ENCODE results near the gene SSBP3.

SSBP3 gene

DNA sequence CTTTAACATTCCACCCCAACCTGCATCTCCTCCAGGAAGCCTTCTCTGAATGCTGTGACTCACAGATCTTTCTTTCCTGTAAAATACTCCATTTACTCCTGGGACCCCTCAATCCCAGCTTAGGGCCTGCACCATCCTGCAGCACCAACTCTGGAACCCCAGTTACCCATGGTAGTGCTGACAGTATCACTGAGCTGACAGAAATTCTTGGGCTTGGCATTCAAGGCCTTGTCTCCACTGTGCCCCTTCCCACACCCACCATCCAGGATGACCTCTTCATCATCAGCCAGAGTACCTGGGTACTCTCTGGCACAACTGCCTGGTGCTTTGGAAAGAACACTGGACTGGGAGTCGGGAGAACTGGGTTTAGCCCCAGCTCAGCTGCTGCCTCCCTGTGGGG lies 214.7 kb downstream of the SSBP3 start:
- no peaks in the 10 kb centered on the region for H3K9me3 ChIP-seq (ENCODE audit: control insufficient read depth, insufficient read depth, low read length)
- peaks cover 47% of the 10 kb centered on the region for H3K36me3 ChIP-seq (ENCODE audit: control insufficient read depth, insufficient read depth, low read length)
- H3K27ac ChIP-seq (ENCODE audit: low read depth, low read length), result no peak overlapping the region
- no peak overlapping the region for H3K9ac ChIP-seq (ENCODE audit: low read depth, low read length)
- H3K4me3 ChIP-seq (ENCODE audit: low read depth, low read length), result no peak overlapping the region
- H3K27me3 ChIP-seq (ENCODE audit: control insufficient read depth, insufficient read depth, low read length), result no peaks in the 10 kb centered on the region
- H3K4me1 ChIP-seq (ENCODE audit: control insufficient read depth, insufficient read depth, low read length), result no peaks in the 10 kb centered on the region

DNA sequence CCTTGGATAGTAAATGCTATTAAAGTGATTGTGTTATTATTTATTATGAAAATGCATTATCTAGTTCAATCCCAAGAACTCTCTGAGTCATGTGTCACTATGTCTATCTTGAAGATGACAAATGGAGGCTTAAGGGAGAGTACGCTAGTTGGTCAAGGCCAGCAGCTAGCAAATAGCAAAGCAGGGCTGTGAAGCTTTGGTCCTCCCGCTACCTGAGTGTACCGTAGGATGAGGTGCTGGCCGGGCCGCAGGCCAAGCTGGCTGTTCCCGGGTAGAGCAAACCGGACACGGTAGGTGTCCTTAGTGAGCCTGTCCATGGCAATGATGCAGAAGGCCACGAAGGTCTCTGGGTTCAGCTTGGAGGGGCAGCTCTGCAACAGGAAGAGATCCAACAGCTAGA lies 215.7 kb downstream of the SSBP3 start:
- H3K9me3 ChIP-seq (ENCODE audit: control insufficient read depth, insufficient read depth, low read length), result no peaks in the 10 kb centered on the region
- H3K9ac ChIP-seq (ENCODE audit: low read depth, low read length), result no peak overlapping the region
- H3K4me1 ChIP-seq (ENCODE audit: control insufficient read depth, insufficient read depth, low read length), result no peaks in the 10 kb centered on the region
- H3K36me3 ChIP-seq (ENCODE audit: control insufficient read depth, insufficient read depth, low read length), result peaks cover 43% of the 10 kb centered on the region
- no peak overlapping the region for H3K27ac ChIP-seq (ENCODE audit: low read depth, low read length)
- no peak overlapping the region for H3K4me3 ChIP-seq (ENCODE audit: low read depth, low read length)
- H3K27me3 ChIP-seq (ENCODE audit: control insufficient read depth, insufficient read depth, low read length), result no peaks in the 10 kb centered on the region

DNA sequence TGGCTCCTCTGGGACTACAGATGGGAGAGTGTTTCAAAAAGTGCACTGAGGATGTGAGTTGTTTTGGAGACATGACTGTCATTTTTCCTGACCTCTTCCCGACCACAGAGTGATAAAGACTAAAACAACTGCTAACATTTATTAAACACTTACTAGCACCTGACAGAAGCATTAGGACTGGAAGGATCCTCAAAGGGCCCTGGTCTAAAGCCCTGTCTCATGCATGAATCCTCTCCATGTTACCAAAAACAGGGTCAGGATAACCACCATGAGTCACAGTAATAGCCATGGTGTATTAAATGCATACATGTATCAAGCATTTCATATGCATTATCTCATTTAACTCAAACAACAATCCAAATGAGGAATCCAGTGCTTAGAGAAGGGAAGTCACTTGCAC lies 217.9 kb downstream of the SSBP3 start:
- no peak overlapping the region for H3K9ac ChIP-seq (ENCODE audit: low read depth, low read length)
- no peak overlapping the region for H3K4me3 ChIP-seq (ENCODE audit: low read depth, low read length)
- H3K36me3 ChIP-seq (ENCODE audit: control insufficient read depth, insufficient read depth, low read length), result peaks cover 29% of the 10 kb centered on the region; the same call in 1 of the 2 replicates
- H3K9me3 ChIP-seq (ENCODE audit: control insufficient read depth, insufficient read depth, low read length), result no peaks in the 10 kb centered on the region
- H3K4me1 ChIP-seq (ENCODE audit: control insufficient read depth, insufficient read depth, low read length), result no peaks in the 10 kb centered on the region
- H3K27ac ChIP-seq (ENCODE audit: low read depth, low read length), result no peak overlapping the region
- H3K27me3 ChIP-seq (ENCODE audit: control insufficient read depth, insufficient read depth, low read length), result no peaks in the 10 kb centered on the region

DNA sequence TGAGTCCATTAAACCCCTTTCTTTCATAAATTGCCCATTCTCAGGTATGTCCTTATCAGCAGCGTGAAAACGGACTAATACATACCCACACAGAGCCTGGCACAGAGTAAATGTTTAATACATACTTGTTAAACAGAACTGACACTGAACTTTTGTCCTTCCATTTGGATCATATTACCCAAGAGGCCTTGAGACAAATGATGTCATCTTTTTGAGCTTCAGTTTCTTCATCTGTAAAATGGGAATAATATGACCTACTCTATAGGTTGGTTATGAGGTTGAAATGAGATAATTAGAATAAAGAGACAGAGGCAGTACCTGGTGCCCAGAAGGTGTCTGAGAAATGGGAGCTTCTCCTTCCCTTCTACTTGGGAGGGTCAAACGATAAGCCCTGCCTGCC lies 220.1 kb downstream of the SSBP3 start:
- H3K9ac ChIP-seq (ENCODE audit: low read depth, low read length), result no peak overlapping the region
- H3K9me3 ChIP-seq (ENCODE audit: control insufficient read depth, insufficient read depth, low read length), result no peaks in the 10 kb centered on the region
- peaks cover 18% of the 10 kb centered on the region; the same call in 1 of the 2 replicates for H3K36me3 ChIP-seq (ENCODE audit: control insufficient read depth, insufficient read depth, low read length)
- no peak overlapping the region for H3K4me3 ChIP-seq (ENCODE audit: low read depth, low read length)
- no peak overlapping the region for H3K27ac ChIP-seq (ENCODE audit: low read depth, low read length)
- no peaks in the 10 kb centered on the region for H3K4me1 ChIP-seq (ENCODE audit: control insufficient read depth, insufficient read depth, low read length)
- H3K27me3 ChIP-seq (ENCODE audit: control insufficient read depth, insufficient read depth, low read length), result no peaks in the 10 kb centered on the region

DNA sequence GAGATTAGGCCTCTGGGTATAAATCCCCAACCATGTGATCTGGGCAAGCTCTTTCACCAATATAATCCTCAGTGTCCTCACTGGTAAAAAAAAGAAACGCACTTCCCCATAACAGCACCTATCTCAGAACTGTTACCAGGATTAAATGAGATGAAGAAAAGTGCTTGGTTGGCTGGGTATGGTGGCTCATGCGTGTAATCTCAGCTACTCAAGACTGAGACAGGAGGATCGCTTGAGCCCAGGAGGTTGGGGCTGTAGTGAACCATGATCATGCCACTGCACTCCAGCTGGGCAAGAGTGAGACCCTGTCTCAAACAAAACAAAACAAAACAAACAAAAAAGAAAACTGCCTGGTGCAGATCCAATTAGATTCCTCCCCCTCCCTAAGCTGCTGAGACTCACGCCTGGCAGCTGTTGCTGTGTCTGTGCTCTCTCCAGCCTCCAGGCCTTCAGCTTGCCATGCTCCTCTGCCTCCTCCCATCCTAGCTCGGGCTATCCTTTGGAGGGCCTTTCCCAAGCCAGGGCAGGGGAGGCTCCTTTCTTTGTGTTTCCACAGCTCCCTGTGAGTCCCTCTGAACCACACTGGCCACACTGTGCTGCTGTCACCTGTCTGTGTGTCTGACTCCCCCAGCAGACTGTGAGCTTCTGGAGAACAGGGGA lies 225.4 kb downstream of the SSBP3 start:
- Histone ChIP-seq H3K9ac (ENCODE audit: low read depth, low read length) (no peak overlapping the region), H3K4me3 (ENCODE audit: low read depth, low read length) (no peak overlapping the region), H3K4me1 (ENCODE audit: control insufficient read depth, insufficient read depth, low read length) (no peaks in the 10 kb centered on the region), H3K36me3 (ENCODE audit: control insufficient read depth, insufficient read depth, low read length) (no peaks in the 10 kb centered on the region), H3K9me3 (ENCODE audit: control insufficient read depth, insufficient read depth, low read length) (no peaks in the 10 kb centered on the region), H3K27ac (ENCODE audit: low read depth, low read length) (no peak overlapping the region), H3K27me3 (ENCODE audit: control insufficient read depth, insufficient read depth, low read length) (no peaks in the 10 kb centered on the region)

DNA sequence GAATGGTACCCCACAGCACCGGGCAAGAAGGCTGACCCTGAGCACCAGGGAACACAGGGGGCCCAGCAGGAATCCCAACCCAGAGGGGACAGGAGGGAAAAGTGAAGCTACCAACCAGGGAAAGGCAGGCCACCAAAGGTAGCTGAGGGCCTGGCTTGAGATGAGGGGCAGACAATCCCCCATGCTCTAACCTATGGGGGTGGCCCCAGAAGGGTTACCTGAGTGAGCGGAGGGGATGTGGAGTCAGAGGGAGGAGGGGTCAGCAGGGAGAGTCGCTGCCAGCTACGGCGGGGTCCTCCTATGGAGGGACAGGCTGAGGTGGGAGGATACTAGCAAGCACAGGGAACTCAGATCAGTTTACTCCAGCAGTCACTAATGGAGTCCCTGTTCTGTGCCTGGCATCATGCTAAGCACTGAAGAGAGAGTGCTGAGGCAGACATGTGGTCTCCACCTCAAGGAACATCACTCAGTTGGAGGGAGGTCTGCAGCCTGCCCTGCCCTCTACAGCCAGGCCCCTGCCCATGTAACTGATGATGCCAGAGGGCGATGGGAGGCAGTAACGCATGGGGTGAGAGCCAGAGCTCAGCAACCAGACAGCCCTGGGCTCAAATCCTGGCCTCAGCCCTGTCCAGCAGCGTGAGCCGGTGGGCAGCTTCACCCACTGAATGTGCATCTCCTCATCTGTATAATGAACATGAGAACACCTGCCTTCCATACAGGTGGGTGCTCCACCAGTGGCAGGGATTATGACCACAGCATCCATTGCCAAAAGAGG lies 227.7 kb downstream of the SSBP3 start:
- no peak overlapping the region for H3K4me3 ChIP-seq (ENCODE audit: low read depth, low read length)
- no peaks in the 10 kb centered on the region for H3K9me3 ChIP-seq (ENCODE audit: control insufficient read depth, insufficient read depth, low read length)
- no peaks in the 10 kb centered on the region for H3K4me1 ChIP-seq (ENCODE audit: control insufficient read depth, insufficient read depth, low read length)
- no peaks in the 10 kb centered on the region for H3K36me3 ChIP-seq (ENCODE audit: control insufficient read depth, insufficient read depth, low read length)
- H3K9ac ChIP-seq (ENCODE audit: low read depth, low read length), result no peak overlapping the region
- no peak overlapping the region for H3K27ac ChIP-seq (ENCODE audit: low read depth, low read length)
- H3K27me3 ChIP-seq (ENCODE audit: control insufficient read depth, insufficient read depth, low read length), result no peaks in the 10 kb centered on the region

DNA sequence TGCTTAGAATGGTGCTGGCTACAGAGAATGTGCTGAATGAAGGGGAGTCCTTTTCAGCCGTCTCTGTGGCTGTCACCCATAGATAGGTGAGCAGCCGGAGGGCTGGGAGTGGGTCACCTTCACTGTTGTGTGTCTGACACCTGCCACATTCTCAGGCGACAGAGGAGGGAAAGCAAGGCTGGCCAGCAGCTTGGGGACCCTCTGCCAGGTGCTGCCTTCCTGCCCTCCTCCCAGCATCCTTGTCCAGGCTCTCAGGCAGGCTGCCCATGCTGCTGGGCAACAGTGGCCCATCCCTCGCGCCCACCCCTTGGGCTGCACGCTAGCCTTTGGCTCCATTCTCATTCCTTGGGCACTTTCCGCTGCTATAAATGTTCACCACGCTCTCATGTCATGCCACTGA lies 228.5 kb downstream of the SSBP3 start:
- H3K36me3 ChIP-seq (ENCODE audit: control insufficient read depth, insufficient read depth, low read length), result no peaks in the 10 kb centered on the region
- H3K27me3 ChIP-seq (ENCODE audit: control insufficient read depth, insufficient read depth, low read length), result no peaks in the 10 kb centered on the region
- H3K27ac ChIP-seq (ENCODE audit: low read depth, low read length), result no peak overlapping the region
- no peak overlapping the region for H3K4me3 ChIP-seq (ENCODE audit: low read depth, low read length)
- H3K4me1 ChIP-seq (ENCODE audit: control insufficient read depth, insufficient read depth, low read length), result no peaks in the 10 kb centered on the region
- H3K9ac ChIP-seq (ENCODE audit: low read depth, low read length), result no peak overlapping the region
- no peaks in the 10 kb centered on the region for H3K9me3 ChIP-seq (ENCODE audit: control insufficient read depth, insufficient read depth, low read length)

DNA sequence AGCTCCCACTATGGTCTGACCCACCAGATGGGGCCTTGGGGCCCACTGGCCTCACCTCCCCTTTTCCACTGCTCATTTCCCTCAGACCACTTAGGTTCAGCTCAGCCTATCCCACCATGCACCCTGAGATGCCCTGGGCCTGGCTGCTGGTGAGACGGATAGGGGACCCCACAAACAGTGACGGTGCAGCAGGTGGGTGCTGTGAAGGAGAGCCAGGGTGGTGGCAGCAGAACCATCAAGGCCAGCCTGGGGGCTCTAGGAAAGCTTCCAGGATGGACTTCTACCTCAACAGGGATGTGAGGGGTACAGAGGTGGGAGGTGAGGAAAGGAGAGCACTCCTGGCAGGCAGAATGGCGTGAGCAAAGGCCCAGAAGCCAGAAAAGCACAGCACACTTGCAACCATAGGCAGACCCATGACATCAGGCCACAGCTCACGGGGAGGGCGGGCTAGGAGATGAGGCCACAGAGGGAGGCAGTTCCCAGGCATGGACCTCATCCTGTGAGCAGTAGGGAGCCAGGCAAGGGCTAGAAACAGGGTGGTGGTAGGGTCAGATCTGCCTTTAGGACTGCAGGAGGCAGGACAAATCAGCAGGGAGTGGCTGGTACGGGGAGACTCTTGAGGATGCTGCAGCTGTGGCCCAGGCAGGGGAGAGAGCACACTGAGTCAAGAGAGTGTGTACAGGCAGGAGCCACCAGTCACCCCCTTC lies 229.4 kb downstream of the SSBP3 start:
- Histone ChIP-seq H3K27me3 (ENCODE audit: control insufficient read depth, insufficient read depth, low read length) (no peaks in the 10 kb centered on the region), H3K9me3 (ENCODE audit: control insufficient read depth, insufficient read depth, low read length) (no peaks in the 10 kb centered on the region), H3K4me3 (ENCODE audit: low read depth, low read length) (no peak overlapping the region), H3K27ac (ENCODE audit: low read depth, low read length) (no peak overlapping the region), H3K4me1 (ENCODE audit: control insufficient read depth, insufficient read depth, low read length) (no peaks in the 10 kb centered on the region), H3K36me3 (ENCODE audit: control insufficient read depth, insufficient read depth, low read length) (no peaks in the 10 kb centered on the region), H3K9ac (ENCODE audit: low read depth, low read length) (no peak overlapping the region)
